Activated CD4-positive, alpha-beta T cell treated with anti-CD3 and anti-CD28 coated beads, Interleukin-2, Interleukin-6, amounts not matched to agents 100 ng/mL and 50 ng/mL, durations not matched to agents 16 hours and 8 hours (primary cell): ENCODE results near the gene ATG13.

Source experiments
- DNase-seq: peaks from one replicate; pipeline ENCODE4 v3.0.0-alpha.2; 2020

The ATG13 gene

GRCh38 chr11:46609386-46609785 is 8.0 kb upstream of the ATG13 start:
- DNase-seq: no peak

- no peak for DNase-seq
These were observed 5.6 kb upstream of the ATG13 start for GRCh38 chr11:46611526-46612304.

- no peak for DNase-seq
These were observed 5.0 kb upstream of the ATG13 start for GRCh38 chr11:46612326-46612725.

DNA sequence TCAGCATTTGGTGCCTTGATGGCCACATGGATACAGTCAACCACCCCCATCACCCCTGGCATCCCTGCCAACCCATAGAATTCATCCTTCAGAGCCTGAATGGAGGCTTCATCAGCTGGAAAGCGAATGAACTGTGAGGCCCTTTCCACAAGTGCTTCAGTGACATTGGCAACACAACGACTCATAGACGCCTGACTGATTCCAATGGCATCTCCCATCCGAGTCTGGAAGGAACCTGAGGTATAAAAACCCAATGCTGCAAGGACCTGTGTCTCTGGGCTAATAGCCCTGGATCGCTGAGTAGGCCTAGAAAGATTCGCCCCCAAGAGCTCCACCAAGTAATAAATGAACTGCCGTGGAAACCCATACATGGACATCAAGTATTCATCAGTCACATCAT is 1.6 kb upstream of the ATG13 start:
- no peak for DNase-seq

GRCh38 chr11:46616551-46617133 is 711 bp upstream of the ATG13 start:
- peak; percentile 28 for DNase-seq

GRCh38 chr11:46617972-46618314 is 590 bp downstream of the ATG13 start:
- DNase-seq: no peak

GRCh38 chr11:46618837-46619236 is 1.5 kb downstream of the ATG13 start:
- no peak for DNase-seq

- no peak for DNase-seq
These were observed 8.1 kb downstream of the ATG13 start for GRCh38 chr11:46625406-46625805.

DNA sequence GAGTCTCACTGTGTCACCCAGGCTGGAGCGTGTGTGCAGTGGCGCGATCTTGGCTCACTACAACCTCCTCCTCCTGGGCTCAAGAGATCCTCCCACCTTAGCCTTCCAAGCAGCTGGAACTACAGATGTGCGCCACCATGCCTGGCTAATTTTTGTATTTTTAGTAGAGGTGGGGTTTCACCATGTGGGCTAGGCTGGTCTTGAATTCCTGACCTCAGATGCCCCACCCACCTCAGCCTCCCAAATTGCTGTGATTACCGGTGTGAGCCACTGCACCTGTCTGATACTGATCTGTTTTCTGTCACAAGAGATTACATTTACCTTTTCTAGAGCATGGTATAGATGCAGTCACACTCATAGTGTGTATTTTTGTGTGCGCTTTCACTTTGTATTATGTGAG is 11.6 kb downstream of the ATG13 start:
- DNase-seq: no peak

DNA sequence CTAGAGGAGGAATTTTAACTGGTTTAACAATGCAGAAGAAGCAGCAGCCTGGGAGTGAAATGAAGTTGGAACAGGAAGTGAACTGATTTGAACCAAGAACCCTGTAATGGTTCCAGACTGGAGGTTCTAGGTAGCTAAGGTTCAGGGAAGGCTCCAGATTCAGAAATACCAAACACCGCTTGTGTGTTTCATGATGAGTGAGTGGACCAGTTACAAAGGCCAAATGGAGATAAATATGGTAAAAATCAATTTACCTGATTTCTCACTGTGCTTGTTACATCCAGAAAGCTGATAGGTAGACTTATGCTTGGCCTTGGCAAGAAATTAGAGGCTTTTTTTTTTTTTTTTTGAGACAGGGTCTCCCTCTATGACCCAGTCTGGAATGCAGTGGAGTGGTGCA is 12.9 kb downstream of the ATG13 start:
- DNase-seq: no peak

- no peak for DNase-seq
These were observed 14.3 kb downstream of the ATG13 start for GRCh38 chr11:46631676-46632075.

DNA sequence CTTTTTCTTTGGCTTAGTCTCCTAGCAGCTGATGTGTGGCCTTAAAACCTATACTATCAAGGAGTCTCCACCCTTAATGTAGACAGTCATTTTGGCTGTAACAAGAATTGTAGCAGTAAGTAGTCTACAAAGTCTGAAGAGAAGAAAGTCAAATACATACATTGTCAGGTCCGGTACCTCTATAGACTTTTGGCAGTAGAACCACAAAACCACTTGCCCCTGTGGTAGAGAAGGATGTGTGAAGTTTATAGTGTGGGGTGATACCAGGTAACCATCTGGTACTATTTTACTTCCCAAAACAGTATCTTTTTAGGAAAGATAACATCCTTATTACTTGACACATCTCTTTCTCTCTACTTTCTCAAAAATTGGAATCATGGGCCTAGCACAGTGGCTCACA is 15.1 kb downstream of the ATG13 start:
- DNase-seq: no peak

DNA sequence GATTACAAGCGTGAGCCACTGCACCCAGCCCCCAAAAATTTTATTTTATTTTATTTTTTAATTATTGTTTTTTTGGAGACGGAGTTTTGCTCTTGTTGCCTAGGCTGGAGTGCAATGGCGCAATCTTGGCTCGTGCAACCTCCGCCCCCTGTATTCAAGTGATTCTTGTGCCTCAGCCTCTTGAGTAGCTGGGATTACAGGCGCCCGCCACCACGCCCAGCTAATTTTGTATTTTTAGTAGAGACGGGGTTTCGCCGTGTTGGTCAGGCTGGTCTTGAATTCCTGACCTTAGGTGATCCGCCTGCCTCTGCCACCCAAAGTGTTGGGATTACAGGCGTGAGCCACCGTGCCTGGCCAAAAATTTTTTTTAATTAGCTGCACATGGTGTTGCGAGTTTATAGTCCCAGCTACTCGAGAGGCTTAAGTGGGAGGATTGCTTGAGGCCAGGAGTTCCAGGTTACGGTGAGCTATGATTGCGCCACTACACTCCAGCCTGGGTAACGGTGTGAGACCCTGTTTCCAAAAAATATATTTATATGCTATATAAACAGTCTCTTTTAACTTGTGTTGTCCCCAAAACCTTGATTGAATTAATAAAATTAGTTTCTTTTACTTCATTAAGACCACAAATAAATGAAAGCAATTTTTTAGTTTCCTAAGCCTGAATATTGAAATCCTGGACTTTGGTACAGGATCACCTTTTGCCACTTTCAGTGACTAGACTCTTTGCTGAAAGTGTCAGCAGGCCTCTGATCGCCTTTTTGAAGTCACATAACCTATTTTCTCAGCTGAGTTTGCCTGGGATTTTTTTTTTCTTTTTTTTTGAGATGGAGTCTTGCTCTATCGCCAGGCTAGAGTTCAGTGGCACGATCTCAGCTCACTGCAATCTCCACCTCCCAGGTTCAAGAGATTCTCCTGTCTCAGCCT is 16.2 kb downstream of the ATG13 start:
- DNase-seq: no peak

DNA sequence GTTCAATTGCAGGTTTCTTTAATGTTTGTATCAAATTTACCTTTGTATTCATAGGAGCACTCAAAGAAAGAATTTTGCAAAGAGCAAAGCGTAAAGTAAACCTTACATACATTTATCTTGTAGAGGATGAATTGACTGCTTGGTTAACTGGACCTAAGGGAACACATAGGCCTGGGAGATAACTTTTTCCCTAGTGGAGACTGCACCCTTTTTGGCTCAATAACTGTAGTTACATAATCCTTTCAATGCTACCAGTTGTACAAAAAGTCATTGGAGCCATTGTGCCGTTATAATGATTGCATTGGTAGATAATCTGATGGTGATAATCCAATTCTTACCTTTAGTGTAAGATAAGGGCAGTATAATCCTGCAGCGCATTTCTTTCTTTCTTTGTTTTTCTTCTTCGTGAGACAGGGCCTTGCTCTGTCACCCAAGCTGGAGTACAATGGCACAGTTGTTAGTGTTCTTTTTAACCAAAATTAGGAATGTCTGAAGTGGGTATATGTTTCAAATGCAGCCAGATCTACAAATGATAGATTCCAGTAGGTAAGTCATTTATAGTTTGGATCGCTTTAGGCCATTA is 18.3 kb downstream of the ATG13 start:
- no peak for DNase-seq

DNA sequence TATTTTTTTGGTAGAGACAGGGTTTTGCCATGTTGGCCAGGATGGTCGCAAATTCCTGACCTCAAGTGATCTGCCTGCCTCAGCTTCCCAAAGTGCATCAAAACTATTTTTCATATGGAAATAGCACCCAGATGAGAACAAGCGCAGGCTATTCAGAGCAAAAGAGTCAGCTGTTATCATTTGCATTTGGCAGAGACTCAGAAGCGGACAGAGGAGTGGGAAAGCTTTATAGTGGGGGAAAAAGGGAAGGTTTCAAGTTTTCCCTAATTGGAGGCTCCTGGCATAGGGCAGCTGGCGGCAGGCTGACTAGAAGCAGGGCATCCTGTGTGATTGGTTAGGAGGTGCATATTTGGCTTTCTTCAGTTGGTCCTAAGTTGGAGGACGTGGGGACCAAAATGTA is 20.2 kb downstream of the ATG13 start:
- DNase-seq: no peak

DNA sequence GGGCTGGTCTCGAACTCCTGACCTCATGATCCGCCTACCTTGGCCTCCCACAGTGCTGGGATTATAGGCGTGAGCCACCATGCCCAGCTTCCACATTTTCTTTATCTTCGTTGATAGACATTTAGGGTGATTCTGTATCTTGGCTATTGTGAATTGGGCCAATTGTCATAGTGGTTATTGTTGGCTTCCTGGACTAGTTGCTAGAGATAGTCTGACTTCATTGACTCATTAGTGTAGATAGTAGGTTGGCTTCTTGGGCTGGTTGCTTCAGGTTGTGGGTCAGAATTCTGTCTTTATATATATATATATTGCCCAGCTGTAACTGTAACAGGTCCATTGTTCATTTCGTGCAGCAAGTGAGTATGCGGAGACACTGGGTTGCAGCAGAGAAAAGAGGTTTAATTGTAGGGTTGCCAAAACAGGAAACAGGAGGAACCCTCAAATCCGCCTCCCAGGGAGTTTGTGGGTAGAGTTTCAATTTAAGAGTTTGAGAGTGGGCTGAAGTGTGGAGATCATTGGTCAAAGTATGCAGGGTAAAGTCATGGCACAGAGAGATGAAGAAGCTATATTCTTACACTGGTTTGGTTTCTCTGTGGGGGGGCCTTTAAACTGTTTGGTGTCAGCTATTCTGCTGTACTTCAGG is 22.0 kb downstream of the ATG13 start:
- DNase-seq: no peak

- no peak for DNase-seq
These were observed 22.9 kb downstream of the ATG13 start for GRCh38 chr11:46640036-46640788.

GRCh38 chr11:46641639-46642038 is 24.3 kb downstream of the ATG13 start:
- no peak for DNase-seq

DNA sequence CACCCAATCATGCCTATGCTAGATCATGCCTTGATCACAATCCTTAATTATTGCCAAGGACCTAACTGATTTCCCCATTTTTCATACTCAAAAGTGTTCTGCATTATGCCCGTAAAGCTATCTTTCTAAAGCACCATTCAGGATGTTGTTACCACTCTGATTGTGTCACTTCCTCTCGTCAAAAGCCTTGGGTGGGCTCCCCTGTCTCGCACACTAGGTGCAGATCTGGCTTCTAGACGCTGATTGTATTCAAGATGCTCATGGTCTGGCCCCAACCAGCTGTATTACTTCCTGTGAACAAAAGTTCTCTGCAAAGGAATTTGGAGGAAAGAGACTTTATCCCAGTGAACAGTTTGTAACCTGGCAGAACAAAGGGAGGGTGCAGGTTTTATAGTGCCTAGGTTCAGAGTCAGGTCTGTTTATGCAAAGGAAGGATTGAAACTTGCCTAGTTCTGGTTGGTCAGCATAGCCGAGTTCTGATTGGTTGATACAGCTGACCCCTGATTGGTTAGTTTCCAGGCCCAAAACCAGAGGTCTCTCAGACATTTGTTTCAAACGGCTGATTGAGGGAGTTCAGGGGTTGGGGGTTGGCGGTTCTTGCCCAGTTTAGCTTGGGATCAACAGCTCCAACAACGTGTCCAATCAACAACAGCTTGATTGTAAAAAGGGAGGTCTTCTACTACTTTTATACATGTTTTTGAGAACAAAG is 25.4 kb downstream of the ATG13 start:
- no peak for DNase-seq

GRCh38 chr11:46643531-46643930 is 26.2 kb downstream of the ATG13 start:
- DNase-seq: no peak

- DNase-seq: no peak
These were observed 26.6 kb downstream of the ATG13 start for GRCh38 chr11:46643986-46644385.
